Suprapubic skin (tissue), 4 donors: ENCODE results near the gene CDY2B. TPM values are rescaled to one million over a fixed set of nuclear protein-coding genes. Genes with fewer than 3 reads are reported as not detected.
"Not testable (repeated sequence)": the region's sequence is repeated elsewhere in the genome, so short reads cannot be mapped to it uniquely, and the experiment has no call there.

ENCODE experiments used
- DNase-seq, 2 donors: peaks; one replicate each; pipeline ENCODE4 v3.0.0-alpha.2; 2019; ENCODE audit warnings: low spot score in 2 of 2
- H3K27ac ChIP-seq: fragments of 200-600 bp; sonication (generic); one replicate; pipeline ENCODE4 v1.5.1; 2019
- H3K27me3 ChIP-seq: fragments of 200-600 bp; sonication (generic); one replicate; pipeline ENCODE4 v1.5.1; 2019
- H3K36me3 ChIP-seq: fragments of 200-600 bp; sonication (generic); one replicate; pipeline ENCODE4 v1.5.1; 2019
- H3K4me1 ChIP-seq: fragments of 200-600 bp; sonication (generic); one replicate; pipeline ENCODE4 v1.5.1; 2019
- H3K4me3 ChIP-seq: fragments of 200-600 bp; sonication (generic); one replicate; pipeline ENCODE4 v1.5.1; 2019; ENCODE audit warnings: mild to moderate bottlenecking
- H3K9me3 ChIP-seq: fragments of 200-600 bp; sonication (generic); one replicate; pipeline ENCODE4 v1.5.1; 2019
- WGBS: methylation state at CpG from one replicate; pipeline ENCODE4 v1.1.5; 2018; 5-methylcytosine and 5-hydroxymethylcytosine counted together
- total RNA-seq, 4 donors: library from RNA; depleted of rRNA; stranded (reverse); fragments of >200 nt; gene quantifications; one replicate each; pipeline ENCODE4 v1.1.0, GENCODE V29; 2016

Gene CDY2B, protein sequence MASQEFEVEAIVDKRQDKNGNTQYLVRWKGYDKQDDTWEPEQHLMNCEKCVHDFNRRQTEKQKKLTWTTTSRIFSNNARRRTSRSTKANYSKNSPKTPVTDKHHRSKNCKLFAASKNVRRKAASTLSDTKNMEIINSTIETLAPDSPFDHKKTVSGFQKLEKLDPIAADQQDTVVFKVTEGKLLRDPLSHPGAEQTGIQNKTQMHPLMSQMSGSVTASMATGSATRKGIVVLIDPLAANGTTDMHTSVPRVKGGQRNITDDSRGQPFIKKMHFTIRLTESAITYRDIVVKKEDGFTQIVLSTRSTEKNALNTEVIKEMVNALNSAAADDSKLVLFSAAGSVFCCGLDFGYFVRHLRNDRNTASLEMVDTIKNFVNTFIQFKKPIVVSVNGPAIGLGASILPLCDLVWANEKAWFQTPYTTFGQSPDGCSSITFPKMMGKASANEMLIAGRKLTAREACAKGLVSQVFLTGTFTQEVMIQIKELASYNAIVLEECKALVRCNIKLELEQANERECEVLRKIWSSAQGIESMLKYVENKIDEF
- not detected for total RNA-seq

DNA sequence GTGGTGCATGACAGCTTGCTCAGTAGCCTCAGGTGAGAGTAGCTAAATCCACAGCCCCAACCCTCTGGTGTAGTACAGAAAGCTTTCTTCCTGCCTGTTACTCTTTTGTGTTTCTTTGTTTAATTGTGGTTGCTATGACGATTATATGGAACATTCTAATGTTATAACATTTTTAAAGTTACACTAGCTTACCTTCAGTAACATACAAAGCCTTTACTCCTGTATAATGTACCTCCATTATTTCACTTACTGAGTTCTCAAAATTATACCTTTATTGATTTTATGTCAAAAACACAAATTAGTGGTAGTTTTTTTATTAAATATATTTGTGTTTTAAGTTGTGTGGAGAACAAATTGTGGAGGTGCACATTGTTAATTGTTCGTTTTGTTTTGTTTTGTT, at the start of gene CDY2B:
Gene CDY2B (minus strand): TSS at position 101 of the 400 bp plus-strand sequence. CDS start 328 bp downstream, outside the sequence.
- H3K4me3 ChIP-seq, H3K36me3 ChIP-seq, DNase-seq, H3K9me3 ChIP-seq, H3K27ac ChIP-seq, H3K4me1 ChIP-seq, H3K27me3 ChIP-seq: not testable (repeated sequence)
- no CpG with 5 or more reads among the region's 2 CpGs for WGBS

DNA sequence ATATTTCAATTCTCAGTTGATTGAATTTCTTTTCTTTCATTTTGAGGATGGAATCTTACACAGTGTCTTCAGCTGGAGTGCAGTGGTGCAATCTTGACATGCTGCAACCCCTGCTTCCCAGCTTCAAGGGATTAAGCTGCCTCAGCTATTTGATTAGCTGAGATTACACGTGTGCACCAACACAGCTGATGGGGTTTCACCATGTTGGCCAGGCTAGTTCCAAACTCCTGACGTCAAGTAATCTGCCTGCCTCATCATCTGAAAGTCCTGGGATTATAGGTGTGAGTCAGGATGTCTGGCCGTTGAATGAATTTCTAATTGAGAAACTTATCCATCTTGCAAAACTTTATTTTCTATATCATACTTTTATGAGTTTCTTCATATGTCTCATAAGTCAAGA, 28.0 kb upstream of the CDY2B start:
- WGBS: no CpG with 5 or more reads among the region's 3 CpGs
- not testable (repeated sequence) for H3K4me1 ChIP-seq, H3K27me3 ChIP-seq, H3K36me3 ChIP-seq, H3K4me3 ChIP-seq, DNase-seq, H3K9me3 ChIP-seq, H3K27ac ChIP-seq

DNA sequence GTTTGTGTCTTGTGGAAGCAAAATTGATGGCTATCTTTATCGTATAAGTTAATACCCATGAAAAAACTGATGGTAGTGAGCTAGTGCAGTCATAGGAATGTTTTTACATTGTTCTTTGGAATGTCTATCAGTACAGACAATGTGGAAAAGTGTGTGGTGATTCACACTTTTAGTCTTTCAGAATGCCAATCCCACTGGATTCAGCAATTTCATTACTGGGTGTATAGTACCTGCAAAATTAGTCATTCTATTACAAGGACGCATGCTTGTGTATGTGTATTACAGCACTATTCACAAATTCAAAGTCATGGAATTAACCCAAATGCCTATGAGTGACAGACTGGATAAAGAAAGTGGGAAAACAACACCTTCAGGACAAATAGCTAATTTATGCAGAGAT, 27.3 kb upstream of the CDY2B start:
- not testable (repeated sequence) for H3K4me3 ChIP-seq, DNase-seq, H3K36me3 ChIP-seq, H3K27me3 ChIP-seq, H3K27ac ChIP-seq, H3K9me3 ChIP-seq, H3K4me1 ChIP-seq
- WGBS: no CpG with 5 or more reads among the region's 2 CpGs

GRCh38 chrY:17881697-17882096, 1.7 kb upstream of the CDY2B start:
- H3K4me1 ChIP-seq, H3K36me3 ChIP-seq, H3K9me3 ChIP-seq, H3K4me3 ChIP-seq, H3K27me3 ChIP-seq, DNase-seq, H3K27ac ChIP-seq: not testable (repeated sequence)
- no CpG with 5 or more reads among the region's 2 CpGs for WGBS

DNA sequence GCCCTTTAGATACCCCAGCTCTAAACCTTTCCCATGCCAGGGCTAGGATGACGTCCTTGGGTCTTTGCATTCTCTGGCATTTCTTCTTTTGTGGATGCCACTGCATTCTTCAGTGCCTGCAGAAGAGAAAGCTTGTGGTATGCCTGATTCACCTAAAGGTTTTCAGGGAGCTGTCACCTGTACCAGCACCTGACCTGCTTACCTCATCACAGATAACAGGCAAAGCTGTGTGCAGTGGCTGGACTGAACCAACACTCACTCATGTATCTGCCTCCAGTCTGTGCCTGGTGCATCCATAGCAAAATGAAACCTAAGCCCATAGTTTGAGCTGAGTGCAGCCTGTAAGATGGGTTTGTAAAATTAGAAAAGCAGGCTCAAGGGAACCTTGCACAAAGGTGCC, 3.3 kb downstream of the CDY2B start:
- H3K9me3 ChIP-seq, H3K4me1 ChIP-seq, H3K4me3 ChIP-seq, DNase-seq, H3K36me3 ChIP-seq, H3K27ac ChIP-seq, H3K27me3 ChIP-seq: not testable (repeated sequence)
- WGBS: no CpG with 5 or more reads among the region's 1 CpG

DNA sequence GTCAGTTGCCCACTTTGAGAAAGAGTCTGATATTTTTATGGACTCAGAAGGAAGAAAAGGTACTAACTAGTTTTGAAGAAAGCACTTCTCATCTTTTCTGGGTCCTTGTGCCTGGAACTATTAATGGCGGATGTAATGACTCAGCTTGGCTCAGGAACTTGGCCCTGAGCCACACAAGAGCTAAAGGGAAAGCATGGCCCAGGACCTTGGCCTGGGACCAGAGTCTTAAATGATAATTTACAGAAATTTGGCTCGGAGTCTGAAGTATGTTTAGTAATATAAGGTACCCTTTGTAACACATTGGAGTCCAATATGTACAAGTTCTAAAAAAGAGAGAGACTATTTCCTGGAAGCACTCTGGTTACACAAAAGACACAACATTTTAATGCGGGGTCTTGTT, 4.6 kb downstream of the CDY2B start:
- not testable (repeated sequence) for H3K27me3 ChIP-seq, H3K4me3 ChIP-seq, H3K4me1 ChIP-seq, H3K27ac ChIP-seq, DNase-seq, H3K9me3 ChIP-seq, H3K36me3 ChIP-seq
- no CpG with 5 or more reads among the region's 3 CpGs for WGBS

GRCh38 chrY:17871194-17871903, 8.7 kb downstream of the CDY2B start:
- not testable (repeated sequence) for H3K4me3 ChIP-seq, H3K36me3 ChIP-seq, H3K4me1 ChIP-seq, H3K27me3 ChIP-seq, DNase-seq, H3K9me3 ChIP-seq, H3K27ac ChIP-seq
- no CpG with 5 or more reads among the region's 3 CpGs for whole genome bisulfite sequencing

DNA sequence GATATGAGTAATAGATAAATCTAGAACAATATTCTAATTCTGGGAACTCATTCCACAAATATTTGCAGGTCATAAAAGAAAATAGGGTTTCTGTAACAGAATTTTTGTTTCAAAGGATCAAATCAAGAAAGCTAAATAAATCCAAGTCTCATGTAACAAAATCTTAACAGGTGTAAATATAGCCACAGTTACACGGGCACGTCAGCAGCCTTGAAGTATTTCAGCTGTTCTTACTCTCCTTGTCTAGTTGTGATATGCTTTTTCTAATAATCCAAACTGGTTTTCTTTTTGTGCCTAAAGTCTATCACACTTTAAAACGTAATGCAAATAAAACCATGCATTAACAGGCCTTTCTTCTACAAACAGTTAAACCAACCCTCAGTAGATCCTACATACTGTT, 9.3 kb downstream of the CDY2B start:
- no CpG with 5 or more reads among the region's 3 CpGs for WGBS
- not testable (repeated sequence) for H3K9me3 ChIP-seq, H3K4me3 ChIP-seq, H3K27me3 ChIP-seq, H3K4me1 ChIP-seq, H3K27ac ChIP-seq, H3K36me3 ChIP-seq, DNase-seq

DNA sequence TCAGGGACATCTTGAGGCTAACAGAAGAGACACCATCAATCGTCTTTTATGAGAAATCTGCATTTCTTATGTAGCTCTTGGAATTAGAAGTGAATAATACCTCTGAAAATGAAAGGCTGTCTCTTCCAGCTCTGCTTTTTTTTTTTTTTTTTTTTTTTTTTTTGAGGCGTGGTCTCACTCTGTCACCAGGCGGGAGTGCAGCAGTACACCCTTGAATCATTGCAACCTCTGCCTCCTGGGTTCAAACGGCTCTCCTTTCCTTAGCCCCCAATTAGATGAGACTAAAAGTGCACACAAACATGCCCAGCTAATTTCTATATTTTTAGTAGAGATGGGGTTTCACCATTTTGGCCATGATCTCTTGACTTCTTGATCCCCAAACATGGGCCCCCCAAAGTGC, 12.2 kb downstream of the CDY2B start:
- H3K36me3 ChIP-seq, H3K4me1 ChIP-seq, H3K9me3 ChIP-seq, DNase-seq, H3K27ac ChIP-seq, H3K4me3 ChIP-seq, H3K27me3 ChIP-seq: not testable (repeated sequence)
- no CpG with 5 or more reads among the region's 4 CpGs for WGBS

GRCh38 chrY:17860634-17861033, 19.4 kb downstream of the CDY2B start:
- not testable (repeated sequence) for H3K9me3 ChIP-seq, H3K4me3 ChIP-seq, DNase-seq, H3K36me3 ChIP-seq, H3K27me3 ChIP-seq, H3K27ac ChIP-seq, H3K4me1 ChIP-seq
- WGBS: no CpG with 5 or more reads among the region's 3 CpGs

GRCh38 chrY:17856963-17857848, 22.8 kb downstream of the CDY2B start:
- H3K27ac ChIP-seq, H3K4me3 ChIP-seq, H3K27me3 ChIP-seq, H3K9me3 ChIP-seq, DNase-seq, H3K36me3 ChIP-seq, H3K4me1 ChIP-seq: not testable (repeated sequence)
- WGBS: no CpG with 5 or more reads among the region's 10 CpGs

DNA sequence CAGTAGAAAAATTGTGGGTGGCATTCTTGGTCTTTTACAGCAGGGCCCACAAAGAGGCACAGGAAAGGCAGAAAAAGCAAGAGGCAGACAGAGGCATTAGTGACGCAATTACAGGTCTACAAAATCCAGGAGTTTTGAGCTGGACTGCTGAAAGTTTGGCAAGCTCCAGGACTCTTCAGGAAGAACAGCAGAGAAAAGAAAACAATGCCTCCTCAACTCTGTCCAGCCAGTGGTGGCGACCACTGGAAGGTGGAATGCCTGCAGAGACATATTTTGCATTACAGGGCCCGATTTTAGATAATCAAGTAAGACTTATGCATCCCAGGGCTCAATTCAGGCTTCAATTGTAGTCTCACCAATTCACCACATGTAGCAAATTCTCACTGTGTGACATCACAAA, 23.5 kb downstream of the CDY2B start:
- H3K27ac ChIP-seq, H3K27me3 ChIP-seq, H3K36me3 ChIP-seq, H3K9me3 ChIP-seq, DNase-seq, H3K4me3 ChIP-seq, H3K4me1 ChIP-seq: not testable (repeated sequence)
- no CpG with 5 or more reads among the region's 3 CpGs for WGBS

- DNase-seq, H3K36me3 ChIP-seq, H3K4me3 ChIP-seq, H3K9me3 ChIP-seq, H3K27me3 ChIP-seq, H3K27ac ChIP-seq, H3K4me1 ChIP-seq: not testable (repeated sequence)
- WGBS: no CpG with 5 or more reads among the region's 4 CpGs
Observed at GRCh38 chrY:17849131-17849530, 30.9 kb downstream of the CDY2B start.

DNA sequence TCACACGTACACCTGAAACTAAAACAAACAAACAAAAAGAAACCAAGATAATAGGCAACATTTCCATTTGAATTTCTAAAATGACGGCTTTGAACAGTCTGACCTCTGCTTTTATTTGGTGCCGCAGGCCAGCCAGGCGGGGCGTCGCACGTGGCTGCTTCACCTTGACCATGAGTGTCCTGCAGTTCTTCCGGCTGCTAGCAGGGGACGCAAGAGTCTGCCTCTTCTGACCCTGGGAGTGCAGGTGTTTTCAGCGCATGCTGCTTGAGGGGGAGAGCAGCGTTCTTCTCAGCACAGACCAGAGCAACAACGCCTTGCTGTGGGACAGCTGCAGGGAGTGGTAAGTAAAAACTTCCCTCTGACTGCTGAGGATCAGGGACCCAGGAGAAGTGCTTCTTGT, 47.9 kb downstream of the CDY2B start:
- not testable (repeated sequence) for H3K9me3 ChIP-seq, H3K4me3 ChIP-seq, H3K4me1 ChIP-seq, DNase-seq, H3K27me3 ChIP-seq, H3K27ac ChIP-seq, H3K36me3 ChIP-seq
- no CpG with 5 or more reads among the region's 12 CpGs for WGBS
